DND-41 (cell line): Measurements from ENCODE around the gene LRPPRC.

Experiments used
- ATAC-seq: fragments of 200-7000 bp; cut with Tn5 transposase; 3 replicates; pipeline ENCODE4 v1.9.1; 2021; ENCODE audit warnings: low read depth; ENCODE audit not compliant: insufficient read depth
- DNase-seq: peaks from one replicate; pipeline ENCODE4 v3.0.0-alpha.2; 2020
- H2AFZ ChIP-seq: 2 replicates; pipeline ENCODE4 v1.6.0; 2012; ENCODE audit warnings: low read depth, low read length
- H3K27ac ChIP-seq: 2 replicates; pipeline ENCODE4 v1.5.1; 2012; ENCODE audit warnings: low read length, inconsistent platforms
- H3K27me3 ChIP-seq: fragments of 200-600 bp; sonication (generic); 2 replicates; pipeline ENCODE4 v1.6.0; 2012; ENCODE audit warnings: low read length, mild to moderate bottlenecking, inconsistent platforms; ENCODE audit not compliant: insufficient read depth, poor library complexity
- H3K36me3 ChIP-seq: 2 replicates; pipeline ENCODE4 v1.5.1; 2012; ENCODE audit warnings: low read length, inconsistent platforms; ENCODE audit not compliant: insufficient read depth
- H3K4me1 ChIP-seq: 2 replicates; pipeline ENCODE4 v1.5.1; 2012; ENCODE audit warnings: mild to moderate bottlenecking, low read length; ENCODE audit not compliant: insufficient read depth
- H3K4me2 ChIP-seq: 2 replicates; pipeline ENCODE4 v1.6.0; 2012; ENCODE audit warnings: mild to moderate bottlenecking, moderate library complexity, low read length, inconsistent platforms; ENCODE audit not compliant: insufficient read depth
- H3K4me3 ChIP-seq, 2 experiments: fragments of 200-600 bp in 1 of 2; shearing (Covaris generic) in 1 of 2; 2 replicates each; pipeline ENCODE4 v1.5.1; 2012 to 2016; ENCODE audit warnings: inconsistent platforms in 2 of 2, low read length in 2 of 2, mild to moderate bottlenecking in 2 of 2, low read depth in 1 of 2, moderate library complexity in 1 of 2
- H3K79me2 ChIP-seq: 2 replicates; pipeline ENCODE4 v1.6.0; 2012; ENCODE audit warnings: low read length, inconsistent platforms; ENCODE audit not compliant: insufficient read depth
- H3K9ac ChIP-seq: 2 replicates; pipeline ENCODE4 v1.6.0; 2012; ENCODE audit warnings: low read depth, mild to moderate bottlenecking, inconsistent platforms, low read length, moderate library complexity
- H3K9me3 ChIP-seq: 2 replicates; pipeline ENCODE4 v1.5.1; 2012; ENCODE audit warnings: low read length, moderate library complexity, mild to moderate bottlenecking, inconsistent platforms; ENCODE audit not compliant: insufficient read depth, severe bottlenecking
- H4K20me1 ChIP-seq: 2 replicates; pipeline ENCODE4 v1.6.0; 2012; ENCODE audit warnings: low read length; ENCODE audit not compliant: insufficient read depth
- EZH2 ChIP-seq: IDR thresholded peaks from 3 replicates; pipeline ENCODE4 v1.6.1; 2012; ENCODE audit warnings: borderline replicate concordance, low read depth, mild to moderate bottlenecking, moderate library complexity, low read length, inconsistent platforms; ENCODE audit not compliant: severe bottlenecking
- TF ChIP-seq, protein P1 (sequence below): IDR thresholded peaks from 2 replicates; pipeline ENCODE4 v1.5.1; 2012; ENCODE audit warnings: borderline replicate concordance, low read length, moderate library complexity, mild to moderate bottlenecking; ENCODE audit not compliant: poor library complexity, severe bottlenecking; ENCODE audit errors: extremely low read depth

Gene LRPPRC

DNA sequence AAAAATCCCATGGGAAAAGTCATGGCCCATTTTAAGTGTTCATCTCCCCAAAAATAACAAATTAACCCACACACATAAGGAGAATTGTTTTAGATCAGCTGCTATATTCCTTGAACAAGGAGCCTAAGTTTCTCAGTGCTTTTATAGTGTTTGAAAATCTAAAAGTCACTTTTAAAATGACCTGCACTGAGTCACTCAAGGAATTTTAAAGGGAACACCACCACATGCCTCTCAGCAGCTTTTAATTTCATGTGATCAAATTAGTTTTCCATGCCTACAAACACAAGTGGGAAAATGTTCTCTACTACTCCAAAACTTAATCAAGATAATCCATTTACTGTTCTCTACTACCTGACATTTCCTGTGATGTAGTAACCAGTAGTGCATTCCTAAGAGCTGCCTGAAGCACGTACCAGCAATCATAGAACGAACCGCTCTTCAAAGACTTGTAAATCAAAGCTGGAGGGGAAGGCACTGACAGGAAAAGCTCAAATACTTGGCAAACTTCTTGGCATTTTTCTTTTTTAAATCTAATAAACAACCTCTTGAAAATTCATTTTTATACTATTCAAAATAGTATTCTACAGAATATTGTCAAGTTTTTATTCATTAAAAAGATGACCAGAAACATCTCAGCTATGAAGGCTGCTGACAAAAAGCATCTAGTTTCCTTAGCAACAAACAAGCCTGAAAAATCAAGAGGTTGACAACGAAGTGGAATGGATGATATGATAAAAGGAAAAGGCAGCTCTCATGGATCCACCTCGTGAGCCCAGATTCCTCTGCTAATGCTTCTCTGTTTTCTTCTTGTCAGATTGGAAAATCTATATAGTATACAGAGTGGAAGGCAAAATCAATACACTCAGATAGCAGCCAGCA, 37.2 kb downstream of the LRPPRC start:
- H3K27me3 ChIP-seq: no peaks in the 10 kb centered on the region
- TF ChIP-seq EZH2: no peak
- TF ChIP-seq, protein P1, sequence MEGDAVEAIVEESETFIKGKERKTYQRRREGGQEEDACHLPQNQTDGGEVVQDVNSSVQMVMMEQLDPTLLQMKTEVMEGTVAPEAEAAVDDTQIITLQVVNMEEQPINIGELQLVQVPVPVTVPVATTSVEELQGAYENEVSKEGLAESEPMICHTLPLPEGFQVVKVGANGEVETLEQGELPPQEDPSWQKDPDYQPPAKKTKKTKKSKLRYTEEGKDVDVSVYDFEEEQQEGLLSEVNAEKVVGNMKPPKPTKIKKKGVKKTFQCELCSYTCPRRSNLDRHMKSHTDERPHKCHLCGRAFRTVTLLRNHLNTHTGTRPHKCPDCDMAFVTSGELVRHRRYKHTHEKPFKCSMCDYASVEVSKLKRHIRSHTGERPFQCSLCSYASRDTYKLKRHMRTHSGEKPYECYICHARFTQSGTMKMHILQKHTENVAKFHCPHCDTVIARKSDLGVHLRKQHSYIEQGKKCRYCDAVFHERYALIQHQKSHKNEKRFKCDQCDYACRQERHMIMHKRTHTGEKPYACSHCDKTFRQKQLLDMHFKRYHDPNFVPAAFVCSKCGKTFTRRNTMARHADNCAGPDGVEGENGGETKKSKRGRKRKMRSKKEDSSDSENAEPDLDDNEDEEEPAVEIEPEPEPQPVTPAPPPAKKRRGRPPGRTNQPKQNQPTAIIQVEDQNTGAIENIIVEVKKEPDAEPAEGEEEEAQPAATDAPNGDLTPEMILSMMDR: no peak
- DNase-seq (no peak), ATAC-seq (no peak)
- H3K4me1 ChIP-seq: no peaks in the 10 kb centered on the region
- peaks cover 98% of the 10 kb centered on the region for H3K36me3 ChIP-seq
- no peaks in the 10 kb centered on the region for H4K20me1 ChIP-seq
- H3K27ac ChIP-seq: no peak overlapping the region
- H3K9me3 ChIP-seq: no peaks in the 10 kb centered on the region
- no peak overlapping the region for H2AFZ ChIP-seq
- H3K4me2 ChIP-seq: no peak overlapping the region
- no peak overlapping the region for H3K9ac ChIP-seq
- no peaks in the 10 kb centered on the region for H3K79me2 ChIP-seq
- H3K4me3 ChIP-seq: no peak overlapping the region

DNA sequence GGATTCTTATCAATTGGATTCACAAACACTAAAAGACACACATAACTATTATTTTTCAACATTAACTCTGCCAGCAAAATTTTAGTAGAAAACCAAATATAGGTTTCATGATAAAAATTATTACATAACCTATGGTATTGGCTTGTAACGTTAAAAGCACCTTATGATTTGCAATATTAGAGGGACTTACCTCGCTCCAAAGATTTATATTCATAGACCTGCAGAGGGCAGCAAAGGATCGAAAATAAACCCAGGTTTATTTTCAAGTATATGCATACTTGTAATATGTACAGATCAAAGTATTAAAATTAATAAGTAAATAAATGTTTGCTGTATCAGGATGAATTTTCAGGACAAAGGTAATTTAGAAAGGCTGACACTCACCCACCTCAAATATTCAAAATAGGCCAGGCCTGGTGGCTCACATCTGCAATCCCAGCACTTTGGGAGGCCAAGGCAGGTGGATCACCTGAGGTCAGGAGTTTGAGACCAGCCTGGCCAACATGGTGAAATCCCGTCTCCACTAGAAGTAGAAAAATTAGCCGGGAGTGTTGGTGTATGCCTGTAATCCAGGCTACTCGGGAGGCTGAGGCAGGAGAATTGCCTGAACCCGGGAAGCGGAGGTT, 45.3 kb downstream of the LRPPRC start:
- no peaks in the 10 kb centered on the region for H3K27me3 ChIP-seq
- H4K20me1 ChIP-seq: no peaks in the 10 kb centered on the region
- no peak overlapping the region for H3K4me3 ChIP-seq
- H3K9me3 ChIP-seq: no peaks in the 10 kb centered on the region
- H3K36me3 ChIP-seq: peaks cover 92% of the 10 kb centered on the region
- H3K27ac ChIP-seq: no peak overlapping the region
- DNase-seq (peak; percentile 14), ATAC-seq (peak; percentile 77)
- H2AFZ ChIP-seq: no peak overlapping the region
- no peaks in the 10 kb centered on the region for H3K4me1 ChIP-seq
- H3K9ac ChIP-seq: no peak overlapping the region
- H3K4me2 ChIP-seq: no peak overlapping the region
- TF ChIP-seq, protein P1: peak; percentile 56
- no peak for TF ChIP-seq EZH2
- no peaks in the 10 kb centered on the region for H3K79me2 ChIP-seq

DNA sequence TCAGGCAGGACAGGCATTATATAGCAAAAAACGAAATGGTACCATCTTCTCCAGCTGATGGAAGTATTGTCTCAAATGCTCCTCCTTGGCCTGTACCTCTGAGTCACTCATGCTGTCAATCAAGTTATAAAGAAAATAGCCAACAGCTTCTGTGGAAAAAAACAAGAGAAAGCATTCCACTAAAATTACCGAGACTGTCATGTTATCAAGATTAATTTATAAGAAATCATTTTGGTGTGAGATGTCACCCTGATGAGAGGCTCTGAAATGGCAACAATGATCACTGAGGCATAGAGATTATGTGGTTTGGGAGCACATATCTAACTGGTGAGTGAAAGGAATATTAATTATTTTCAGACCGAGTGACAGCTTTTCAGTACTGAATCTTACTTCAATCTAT, 47.4 kb downstream of the LRPPRC start:
- H3K79me2 ChIP-seq: no peaks in the 10 kb centered on the region
- no peak for ATAC-seq
- TF ChIP-seq, protein P1: no peak
- no peak for TF ChIP-seq EZH2

More for the DNA sequence above, 47.4 kb downstream of the LRPPRC start:
- Histone ChIP-seq H2AFZ (no peak overlapping the region), H3K4me2 (no peak overlapping the region), H3K9ac (no peak overlapping the region), H3K27ac (no peak overlapping the region), H3K27me3 (no peaks in the 10 kb centered on the region), H4K20me1 (no peaks in the 10 kb centered on the region), H3K36me3 (peaks cover 90% of the 10 kb centered on the region), H3K4me3 (no peak overlapping the region), H3K4me1 (no peaks in the 10 kb centered on the region), H3K9me3 (no peaks in the 10 kb centered on the region)
- DNase-seq: no peak
